ENCODE data around the gene PLD4.
"Not testable (repeated sequence)": the region's sequence is repeated elsewhere in the genome, so short reads cannot be mapped to it uniquely, and the experiment has no call there.

PLD4 gene

DNA sequence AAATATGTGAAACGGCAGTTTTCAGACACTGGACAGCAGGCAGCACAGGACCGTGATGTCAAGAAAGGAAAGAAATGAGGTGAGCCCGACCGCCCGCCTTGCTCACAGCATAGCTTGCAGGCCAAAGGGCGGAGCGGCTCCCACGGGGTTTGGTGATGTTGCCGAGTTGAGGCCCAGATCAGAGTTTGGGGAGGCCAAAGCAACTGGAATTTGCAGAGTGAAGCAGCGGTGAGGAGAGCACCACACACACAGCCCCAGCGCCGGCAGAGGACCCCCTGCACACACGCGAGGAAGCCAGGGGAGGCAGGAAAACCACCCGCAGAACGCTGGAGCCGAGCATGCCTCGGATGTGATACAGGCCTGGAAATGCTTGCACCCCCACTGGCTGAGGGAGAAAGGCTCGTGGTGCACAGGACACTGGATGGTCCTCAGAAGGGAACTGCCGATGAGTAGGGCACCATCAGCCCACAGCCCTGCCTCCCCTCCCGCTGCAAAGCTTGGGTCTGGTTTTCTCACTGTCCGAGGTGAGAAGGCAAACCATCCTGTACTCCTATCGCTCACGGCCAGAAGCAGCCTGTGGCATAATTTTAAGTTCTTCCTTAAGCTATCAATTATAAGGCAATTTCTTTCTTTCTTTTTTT is 25.7 kb upstream of the PLD4 start:
- DNase-seq (ENCODE audit: low spot score) = no peak

DNA sequence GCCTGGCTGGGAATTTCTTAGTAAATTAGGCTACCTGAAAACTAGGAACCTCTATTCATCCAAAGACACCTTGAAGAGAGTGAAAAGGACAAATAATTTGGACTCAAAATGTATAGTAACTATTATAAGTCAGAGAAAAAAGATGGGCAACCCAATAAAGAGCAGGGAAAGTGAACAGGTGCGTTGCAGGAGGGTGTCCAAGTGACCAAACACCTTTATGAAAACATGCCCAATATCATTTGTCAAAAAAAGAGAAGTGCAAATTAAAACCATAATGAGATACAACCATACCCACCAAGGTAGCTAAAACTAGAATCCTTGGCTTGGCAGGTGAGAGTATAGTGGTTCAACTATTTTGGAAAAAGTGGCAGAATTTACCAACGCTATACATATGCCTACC is 24.9 kb upstream of the PLD4 start:
- DNase-seq (ENCODE audit: low spot score) = no peak

DNA sequence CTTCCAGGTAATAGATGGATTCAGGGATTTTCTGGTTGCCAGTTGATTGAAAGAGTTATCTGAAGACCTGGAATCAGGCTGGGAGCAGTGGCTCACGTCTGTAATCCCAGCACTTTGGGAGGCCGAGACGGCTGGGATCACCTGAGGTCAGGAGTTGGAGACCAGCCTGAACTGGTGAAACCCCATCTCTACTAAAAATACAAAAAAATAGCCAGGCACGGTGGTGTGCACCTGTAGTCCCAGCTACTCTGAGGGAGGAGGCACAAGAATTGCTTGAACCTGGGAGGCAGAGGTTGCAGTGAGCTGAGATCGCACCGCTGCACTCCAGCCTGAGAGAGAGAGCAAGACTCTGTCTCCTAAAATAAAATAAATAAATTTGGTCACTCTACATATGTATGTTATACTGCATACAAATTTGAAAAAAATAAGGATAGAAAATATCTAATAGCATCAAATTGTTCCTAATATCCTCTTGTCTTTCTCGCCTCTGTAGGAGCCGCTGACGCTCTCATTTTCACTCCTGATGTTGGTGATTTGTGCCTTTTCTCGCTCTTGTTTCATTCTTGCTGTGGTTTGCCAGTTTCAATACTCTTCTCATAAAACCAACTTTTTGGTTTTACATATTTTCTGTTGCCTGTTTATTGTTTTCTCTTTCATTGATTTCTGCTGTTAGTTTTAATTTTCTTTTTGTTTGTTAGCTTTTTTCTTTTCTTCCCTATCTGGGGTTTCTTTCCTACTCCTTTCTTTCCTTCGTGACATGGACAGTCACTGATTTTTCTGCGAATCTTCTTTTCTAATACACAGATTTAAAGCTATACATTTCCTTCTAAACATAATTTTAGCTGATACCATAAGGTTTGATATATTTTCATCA is 23.8 kb upstream of the PLD4 start:
- DNase-seq (ENCODE audit: low spot score) = no peak

DNA sequence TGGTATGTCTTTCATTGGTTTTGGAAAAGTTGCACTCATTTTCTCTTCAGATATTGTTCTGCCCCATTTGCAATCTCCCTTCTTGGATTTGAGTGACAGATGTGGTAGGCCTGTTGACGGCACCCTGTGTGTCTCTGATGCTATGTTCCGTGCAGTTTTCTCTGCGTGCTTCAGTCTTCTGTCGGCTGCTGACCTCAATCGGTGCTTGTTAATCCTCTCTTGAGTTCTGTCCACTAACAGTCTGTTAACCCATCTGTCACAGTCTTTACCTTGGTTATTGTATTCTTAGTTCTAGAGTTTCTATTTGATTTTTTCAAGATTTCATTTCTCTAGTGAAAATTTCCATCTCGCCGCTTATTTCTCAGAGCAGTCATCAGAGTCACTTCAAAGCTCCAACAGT is 20.7 kb upstream of the PLD4 start:
- no peak for DNase-seq (ENCODE audit: low spot score)

DNA sequence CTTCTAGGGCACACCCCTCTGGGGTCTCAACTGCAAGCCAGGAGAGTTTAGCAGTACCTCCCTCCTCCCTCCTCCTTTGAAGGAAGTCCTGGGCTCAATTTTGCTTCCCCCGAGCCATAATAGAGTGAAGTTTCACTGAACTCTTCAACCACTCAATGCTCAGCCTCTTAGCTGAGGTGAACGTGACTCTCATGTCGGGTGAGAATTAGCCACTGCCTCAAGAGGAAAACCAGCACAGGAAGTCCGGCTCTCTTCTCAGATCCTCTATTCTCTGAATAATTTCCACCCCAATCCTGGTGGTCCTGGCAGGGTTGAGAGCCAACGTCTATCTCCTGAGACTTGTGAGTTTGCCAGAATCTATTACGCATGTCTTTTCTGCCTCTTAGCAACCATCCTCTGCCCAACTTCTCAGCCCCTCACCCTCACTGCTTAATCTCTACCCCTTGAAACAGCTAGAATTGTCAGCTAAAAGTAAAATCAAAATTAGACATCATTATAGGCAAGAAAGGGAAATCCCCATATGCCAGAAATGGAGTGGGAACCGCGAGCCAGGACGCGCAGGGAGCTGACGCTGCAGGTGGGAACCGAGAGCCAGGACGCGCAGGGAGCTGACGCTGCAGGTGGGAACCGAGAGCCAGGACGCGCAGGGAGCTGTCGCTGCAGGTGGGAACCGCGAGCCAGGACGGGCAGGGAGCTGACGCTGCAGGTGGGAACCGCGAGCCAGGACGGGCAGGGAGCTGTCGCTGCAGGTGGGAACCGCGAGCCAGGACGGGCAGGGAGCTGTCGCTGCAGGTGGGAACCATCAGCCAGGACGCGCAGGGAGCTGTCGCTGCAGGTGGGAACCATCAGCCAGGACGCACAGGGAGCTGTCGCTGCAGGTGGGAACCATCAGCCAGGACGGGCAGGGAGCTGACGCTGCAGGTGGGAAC is 19.8 kb upstream of the PLD4 start:
- not testable (repeated sequence) for DNase-seq (ENCODE audit: low spot score)

DNA sequence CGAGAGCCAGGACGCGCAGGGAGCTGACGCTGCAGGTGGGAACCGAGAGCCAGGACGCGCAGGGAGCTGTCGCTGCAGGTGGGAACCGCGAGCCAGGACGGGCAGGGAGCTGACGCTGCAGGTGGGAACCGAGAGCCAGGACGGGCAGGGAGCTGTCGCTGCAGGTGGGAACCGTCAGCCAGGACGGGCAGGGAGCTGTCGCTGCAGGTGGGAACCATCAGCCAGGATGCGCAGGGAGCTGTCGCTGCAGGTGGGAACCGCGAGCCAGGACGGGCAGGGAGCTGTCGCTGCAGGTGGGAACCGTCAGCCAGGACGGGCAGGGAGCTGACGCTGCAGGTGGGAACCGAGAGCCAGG is 19.1 kb upstream of the PLD4 start:
- DNase-seq (ENCODE audit: low spot score) = not testable (repeated sequence)

DNA sequence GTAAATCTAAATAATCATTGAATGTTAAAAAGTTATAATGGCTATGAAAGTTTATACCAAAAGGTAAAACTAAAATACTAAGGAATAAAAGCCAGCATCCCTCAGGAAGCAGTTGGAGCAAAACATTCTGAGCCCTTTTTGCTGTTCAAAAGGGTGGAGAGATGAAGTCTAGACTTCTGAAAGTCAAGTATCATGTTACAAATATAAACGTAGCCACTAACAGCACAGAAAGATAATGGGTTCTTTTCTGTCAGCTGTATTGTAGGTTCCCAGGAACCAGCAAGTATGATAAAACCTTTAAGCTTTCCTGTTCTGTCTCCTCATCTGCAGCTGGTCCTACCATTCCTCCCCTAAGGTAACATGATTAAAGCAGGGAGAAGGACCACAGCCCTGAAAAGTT is 16.4 kb upstream of the PLD4 start:
- no peak for DNase-seq (ENCODE audit: low spot score)

DNA sequence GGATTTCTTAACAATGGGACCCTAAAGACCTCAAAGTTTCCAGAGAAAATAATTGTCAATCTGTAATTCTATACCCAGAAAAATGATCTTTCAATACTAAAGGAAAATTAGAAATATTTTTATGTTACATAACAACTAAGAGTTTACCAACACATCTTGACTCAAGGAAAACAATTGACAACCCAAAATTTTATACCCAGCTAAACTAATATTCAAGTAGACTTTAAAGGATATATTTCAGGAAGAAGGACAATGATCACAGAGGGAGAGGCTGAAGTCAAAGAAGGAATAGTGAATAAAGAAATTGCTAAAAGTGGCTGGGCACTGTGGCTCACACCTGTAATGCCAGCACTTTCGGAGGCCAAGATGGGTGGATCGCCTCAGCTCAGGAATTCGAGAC is 12.6 kb upstream of the PLD4 start:
- DNase-seq (ENCODE audit: low spot score) = no peak

DNA sequence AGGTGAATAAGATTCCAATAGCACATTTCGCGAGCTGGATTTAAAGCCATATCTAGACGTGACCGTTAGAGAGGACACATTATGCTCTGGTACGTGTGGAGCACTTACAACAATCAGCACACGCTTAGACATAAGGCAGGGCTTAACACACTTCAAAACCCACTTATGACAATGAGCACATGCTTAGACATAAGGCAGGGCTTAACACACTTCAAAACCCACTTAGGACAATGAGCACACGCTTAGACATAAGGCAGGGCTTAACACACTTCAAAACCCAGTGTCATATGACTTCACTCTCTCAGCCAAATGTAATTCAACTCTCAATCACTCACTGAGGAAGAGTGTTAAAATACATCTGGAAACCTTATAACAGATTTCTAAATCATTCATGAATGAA is 11.2 kb upstream of the PLD4 start:
- DNase-seq (ENCODE audit: low spot score) = no peak

DNA sequence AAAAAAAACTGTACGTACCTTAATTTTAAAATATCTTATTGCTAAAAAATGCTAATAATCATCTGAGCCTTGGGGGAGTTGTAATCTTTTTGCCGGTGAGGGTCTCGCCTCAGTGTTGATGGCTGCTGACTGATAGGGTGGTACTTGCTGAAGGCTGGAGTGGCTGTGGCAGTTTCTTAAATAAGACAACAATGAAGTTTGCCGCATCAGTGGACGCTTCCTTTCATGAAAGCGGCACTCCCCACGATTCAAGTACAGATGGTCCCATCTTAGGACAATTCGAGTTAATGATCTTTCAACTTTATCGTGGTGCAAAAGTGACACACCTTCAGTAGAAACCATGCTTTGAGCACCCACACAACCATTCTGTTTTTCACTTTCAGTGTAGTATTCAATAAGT is 7.6 kb upstream of the PLD4 start:
- DNase-seq (ENCODE audit: low spot score) = no peak

DNA sequence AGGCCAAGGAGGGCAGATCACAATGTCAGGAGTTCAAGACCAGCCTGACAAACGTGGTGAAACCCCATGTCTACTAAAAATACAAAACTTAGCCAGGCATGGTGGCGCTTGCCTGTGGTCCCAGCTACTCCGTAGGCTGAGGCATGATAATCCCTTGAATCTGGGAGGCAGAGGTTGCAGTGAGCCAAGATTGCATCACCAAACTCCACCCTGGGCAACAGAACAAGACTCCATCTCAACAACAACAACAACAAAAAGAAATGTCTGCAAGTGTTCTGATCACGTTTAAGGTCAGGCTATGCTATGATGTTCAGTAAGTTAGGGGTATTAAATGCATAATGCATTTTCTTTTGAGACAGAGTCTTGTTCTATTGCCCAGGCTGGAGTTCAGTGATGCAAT is 6.7 kb upstream of the PLD4 start:
- no peak for DNase-seq (ENCODE audit: low spot score)

DNA sequence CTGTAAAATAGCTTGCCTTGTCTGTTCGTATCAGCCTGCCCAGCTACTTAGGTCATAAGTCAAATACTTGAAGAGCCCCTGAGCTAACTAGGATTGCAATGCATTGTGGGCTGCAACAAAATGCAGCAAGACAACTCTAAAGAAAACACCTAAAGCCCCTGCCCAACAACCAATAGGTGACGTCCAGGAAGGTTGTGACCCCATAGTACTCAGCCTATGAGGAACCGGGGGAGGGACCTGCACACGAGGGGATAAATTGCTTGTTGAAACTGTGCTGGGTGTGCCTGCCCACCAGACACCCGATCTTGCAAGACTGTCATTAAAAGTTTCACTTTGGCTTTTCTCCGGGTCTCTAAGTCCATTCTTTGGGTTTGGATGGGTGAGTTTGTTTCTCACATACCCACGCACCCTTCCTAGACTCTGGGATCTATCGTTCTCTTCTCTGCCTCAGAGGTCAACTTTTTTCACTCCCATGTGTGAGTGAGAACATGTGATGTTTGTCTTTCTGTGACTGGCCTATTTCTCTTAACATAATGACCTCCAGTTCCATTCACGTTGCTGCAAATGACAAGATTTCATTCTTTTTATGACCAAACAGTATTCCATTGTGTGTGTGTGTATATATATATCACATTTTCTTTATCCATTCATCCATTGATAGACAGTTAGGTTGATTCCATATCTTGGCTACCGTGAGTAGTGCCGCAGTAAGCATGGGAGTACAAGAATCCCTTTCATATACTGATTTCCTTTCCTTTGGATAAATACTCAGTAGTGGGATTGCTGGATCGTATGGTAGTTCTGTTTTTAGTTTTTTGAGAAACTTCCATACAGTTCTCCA is 5.3 kb upstream of the PLD4 start:
- DNase-seq (ENCODE audit: low spot score) = not testable (repeated sequence)

DNA sequence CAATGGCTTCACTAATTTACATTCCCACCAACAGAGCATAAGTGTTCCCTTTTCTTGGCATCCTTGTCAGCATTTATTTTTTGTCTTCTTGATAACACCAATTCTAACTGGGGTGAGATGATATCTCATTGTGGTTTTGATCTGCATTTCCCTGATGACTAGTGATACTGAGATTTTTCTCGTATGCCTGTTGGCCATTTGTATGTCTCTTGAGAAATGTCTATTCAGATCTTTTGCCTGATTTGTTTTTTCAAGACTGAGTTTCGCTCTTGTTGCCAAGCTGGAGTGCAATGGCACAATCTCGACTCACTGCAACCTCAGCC is 4.7 kb upstream of the PLD4 start:
- DNase-seq (ENCODE audit: low spot score) = no peak

DNA sequence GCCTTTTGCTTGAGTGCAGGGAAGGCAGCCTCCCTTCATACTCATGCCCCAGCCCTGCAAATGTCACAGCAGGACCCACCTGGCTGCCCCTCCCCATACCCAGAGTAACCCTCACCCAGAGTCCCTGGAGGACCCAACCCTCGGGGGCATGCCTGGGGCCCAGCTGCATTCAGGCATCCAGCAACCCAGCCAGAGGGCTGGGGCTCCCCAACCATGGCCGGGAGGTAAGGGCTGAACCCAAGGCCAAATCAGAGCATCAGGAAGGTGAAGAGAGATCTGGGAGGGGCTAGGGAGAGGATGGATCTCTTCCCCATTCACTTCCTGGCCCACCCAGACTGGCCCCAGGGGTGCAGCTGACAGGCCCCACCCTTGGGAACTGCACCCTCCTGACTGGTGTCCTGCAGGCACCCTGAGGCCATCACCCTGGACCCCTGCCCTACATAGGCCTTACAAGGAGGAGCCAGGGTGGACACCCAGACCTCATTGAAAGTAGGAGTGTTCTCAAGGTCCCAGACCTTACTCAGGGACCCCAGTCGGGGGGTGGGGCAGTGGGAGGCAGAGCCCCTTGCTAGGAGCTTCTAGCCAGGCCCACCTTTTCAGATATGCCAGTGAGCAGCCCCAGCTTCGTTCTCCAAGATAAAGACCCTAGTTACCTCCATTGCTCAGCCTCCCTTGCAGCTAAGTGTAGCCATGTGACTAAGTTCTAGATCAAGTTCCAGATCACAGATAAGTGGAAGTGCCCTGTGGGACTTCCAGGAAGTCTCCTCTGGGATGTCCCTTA is 849 bp upstream of the PLD4 start:
- DNase-seq (ENCODE audit: low spot score) = no peak

DNA sequence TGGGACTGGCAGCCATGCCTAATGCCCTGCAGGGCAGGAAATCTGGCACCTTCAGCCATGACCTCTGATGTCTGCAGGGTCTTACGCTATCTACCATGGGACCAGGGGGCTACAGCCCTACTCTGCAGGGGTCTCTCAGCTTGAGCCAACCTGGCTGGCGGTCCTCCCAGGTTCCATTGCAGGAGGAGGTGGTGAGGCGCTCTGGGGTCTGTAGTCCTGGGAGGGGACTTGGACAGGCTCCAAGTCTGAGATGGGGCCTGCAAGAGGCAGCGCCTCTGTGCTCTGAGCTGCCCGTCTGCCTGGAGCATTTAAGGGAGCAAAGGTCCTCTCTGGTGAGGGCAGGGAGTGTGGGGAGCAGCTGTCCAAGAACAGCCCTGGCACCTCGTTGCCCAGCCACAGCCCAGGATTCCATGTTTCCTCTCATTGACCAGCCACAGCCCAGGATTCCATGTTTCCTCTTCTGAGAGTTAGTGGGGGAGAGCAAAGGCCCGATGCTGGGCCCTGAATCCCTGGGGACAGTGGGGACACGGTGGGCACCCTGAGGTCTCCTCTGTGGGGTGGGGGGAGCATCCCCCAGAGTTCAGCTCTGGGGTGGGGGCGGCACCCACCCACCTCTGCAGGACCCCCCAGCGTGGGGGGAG is 655 bp downstream of the PLD4 start:
- no peak for DNase-seq (ENCODE audit: low spot score)

DNA sequence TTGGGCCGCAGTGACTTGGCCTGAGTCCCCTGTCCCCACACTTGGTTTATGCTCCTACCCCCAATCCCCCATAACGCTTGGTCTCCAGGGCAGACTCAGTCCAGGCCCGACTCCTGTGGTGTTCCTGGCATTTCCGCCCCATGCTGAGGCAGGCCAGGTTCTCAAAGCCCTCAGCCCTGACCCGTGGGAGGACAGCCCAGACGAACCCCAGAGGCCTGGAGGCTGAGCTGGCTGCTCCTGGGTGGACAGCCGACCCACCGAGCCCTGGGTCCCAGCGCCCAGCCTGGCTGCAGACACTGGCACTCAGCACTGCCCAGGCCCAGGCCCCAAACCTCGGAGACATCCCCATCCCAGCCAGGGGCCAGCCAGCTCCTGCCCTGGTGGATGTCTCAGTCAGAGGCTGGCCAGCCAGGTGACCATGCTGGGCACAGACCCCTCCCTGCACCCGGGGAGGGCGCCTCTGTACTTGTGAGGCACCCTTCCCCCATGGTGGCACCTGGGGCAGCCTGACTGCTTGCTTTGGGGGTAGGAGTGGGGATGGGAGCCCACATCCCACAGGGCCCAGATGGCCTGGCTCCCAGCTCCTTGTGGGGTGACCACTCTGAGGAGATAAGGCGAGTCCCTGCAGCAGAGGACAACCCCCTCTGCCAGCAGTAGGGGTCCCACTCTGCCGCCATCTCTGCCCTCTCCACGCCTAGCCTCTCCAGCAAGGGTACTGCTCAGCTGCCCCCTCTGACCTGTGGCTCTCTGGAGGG is 1.4 kb downstream of the PLD4 start:
- DNase-seq (ENCODE audit: low spot score) = no peak

DNA sequence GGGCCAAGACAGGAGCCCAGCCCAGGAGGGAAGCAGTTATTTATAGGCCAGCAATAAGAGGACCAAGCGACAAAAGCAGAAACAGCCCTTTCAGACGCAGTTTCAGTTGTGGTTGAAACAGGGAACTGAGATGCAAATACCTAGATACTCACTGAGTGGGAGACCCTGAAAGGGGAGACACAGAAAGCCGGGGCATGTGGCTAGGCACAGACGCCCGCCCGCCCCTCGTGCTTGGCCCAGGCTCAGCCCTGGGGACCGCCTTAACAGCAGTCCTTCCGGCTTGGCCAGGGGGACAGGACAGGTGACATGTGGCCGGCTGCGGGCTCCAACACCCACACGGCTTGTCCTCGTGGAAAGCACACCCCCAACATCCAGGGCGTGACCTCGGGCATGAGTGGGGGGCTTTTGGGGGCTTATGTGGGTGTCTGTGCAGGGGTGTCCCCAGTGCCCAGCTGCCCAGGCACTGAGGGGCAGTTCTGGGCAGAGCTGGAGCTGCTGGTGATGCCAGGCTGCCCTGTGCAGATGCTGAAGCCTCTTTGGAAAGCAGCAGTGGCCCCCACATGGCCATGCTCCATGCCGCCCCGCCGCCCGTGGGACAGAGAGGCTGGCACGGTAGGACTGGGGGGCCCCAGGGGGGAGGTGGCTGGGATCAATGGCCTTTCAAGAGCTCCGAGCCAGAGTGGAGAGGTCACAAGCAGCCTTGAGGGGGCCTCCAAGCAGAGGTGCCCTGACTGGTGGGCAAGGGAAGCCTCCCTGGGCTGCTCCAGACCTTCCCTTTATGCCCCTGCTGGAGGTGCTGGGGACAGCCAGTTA is 2.1 kb downstream of the PLD4 start:
- no peak for DNase-seq (ENCODE audit: low spot score)

DNA sequence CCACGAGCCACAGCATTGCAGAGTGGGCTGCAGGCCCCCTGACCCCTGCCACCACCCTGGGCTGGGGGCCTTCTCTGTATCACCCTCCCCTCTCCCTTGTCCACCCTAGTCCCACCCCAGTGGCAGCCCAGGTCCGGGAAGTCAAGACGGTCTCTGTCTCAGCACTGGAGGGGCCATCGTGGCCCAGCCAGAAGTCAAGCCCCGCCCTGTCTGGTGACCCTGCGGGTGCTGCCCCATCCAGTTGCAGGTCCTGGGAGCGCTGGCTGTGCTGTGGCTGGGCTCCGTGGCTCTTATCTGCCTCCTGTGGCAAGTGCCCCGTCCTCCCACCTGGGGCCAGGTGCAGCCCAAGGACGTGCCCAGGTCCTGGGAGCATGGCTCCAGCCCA is 2.7 kb downstream of the PLD4 start:
- no peak for DNase-seq (ENCODE audit: low spot score)

DNA sequence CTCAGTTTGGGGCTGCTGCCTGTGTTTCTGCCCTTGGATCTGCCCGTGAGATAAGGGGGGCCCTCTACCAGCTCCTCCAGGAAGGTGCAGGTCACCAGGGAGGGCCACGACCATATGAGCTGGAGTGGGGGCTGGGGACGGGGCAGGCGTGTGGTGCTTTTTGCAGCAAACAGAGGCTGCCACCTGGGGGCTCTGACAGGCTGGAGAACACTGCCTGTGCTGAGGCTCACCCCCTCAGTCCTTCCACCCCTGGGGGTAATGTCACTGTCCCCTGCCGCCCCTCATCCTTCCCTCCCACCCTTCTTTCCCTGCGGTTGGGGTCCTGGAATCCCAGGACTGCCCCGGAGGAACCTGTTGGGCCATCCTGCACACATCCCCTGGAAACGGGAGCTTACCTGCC is 3.2 kb downstream of the PLD4 start:
- DNase-seq (ENCODE audit: low spot score) = no peak
